ENCODE results near the gene INPP5F.

The INPP5F gene

GRCh38 chr10:119725828-119726675 is at the start of gene INPP5F:
Gene INPP5F, plus strand, starts transcription at chr10:119726050. Its CDS starts 213 bp downstream, at chr10:119726263.
- DNase-seq = peak; percentile 98

- DNase-seq = no peak
Observed at GRCh38 chr10:119677126-119677525, 48.7 kb upstream of the INPP5F start.

- no peak for DNase-seq
Observed at GRCh38 chr10:119677904-119678755, 47.7 kb upstream of the INPP5F start.

GRCh38 chr10:119679480-119679829 is 46.4 kb upstream of the INPP5F start:
- DNase-seq = no peak

- no peak for DNase-seq
Observed at GRCh38 chr10:119680050-119680449, 45.8 kb upstream of the INPP5F start.

GRCh38 chr10:119680650-119681081 is 45.2 kb upstream of the INPP5F start:
- DNase-seq = no peak

- peak; percentile 82 for DNase-seq
Observed at GRCh38 chr10:119686465-119687191, 39.2 kb upstream of the INPP5F start.

- peak; percentile 61 for DNase-seq
Observed at GRCh38 chr10:119687192-119688032, 38.4 kb upstream of the INPP5F start.

- no peak for DNase-seq
Observed at GRCh38 chr10:119688033-119688508, 37.8 kb upstream of the INPP5F start.

- DNase-seq = no peak
Observed at GRCh38 chr10:119689016-119689580, 36.8 kb upstream of the INPP5F start.

GRCh38 chr10:119691726-119692125 is 34.1 kb upstream of the INPP5F start:
- no peak for DNase-seq

GRCh38 chr10:119693262-119693957 is 32.4 kb upstream of the INPP5F start:
- DNase-seq = peak; percentile 64

- no peak for DNase-seq
Observed at GRCh38 chr10:119694608-119695007, 31.2 kb upstream of the INPP5F start.

GRCh38 chr10:119700321-119700954 is 25.4 kb upstream of the INPP5F start:
- no peak for DNase-seq

GRCh38 chr10:119701861-119702260 is 24.0 kb upstream of the INPP5F start:
- peak; percentile 14 for DNase-seq

- no peak for DNase-seq
Observed at GRCh38 chr10:119702583-119702982, 23.3 kb upstream of the INPP5F start.

- no peak for DNase-seq
Observed at GRCh38 chr10:119703903-119704508, 21.8 kb upstream of the INPP5F start.

- no peak for DNase-seq
Observed at GRCh38 chr10:119705434-119705831, 20.4 kb upstream of the INPP5F start.

- DNase-seq = no peak
Observed at GRCh38 chr10:119706521-119707278, 19.1 kb upstream of the INPP5F start.
